Activated CD8-positive, alpha-beta T cell treated with anti-CD3 and anti-CD28 coated beads, Interleukin-2, amount 10 ng/mL, durations not matched to agents 7 days and 5 days (primary cell): ENCODE measurements around the gene CCNQ. TPM values are rescaled to one million over a fixed set of nuclear protein-coding genes. Genes with fewer than 3 reads are reported as not detected.

Experiments
- ATAC-seq: fragments of 150-1000 bp; cut with Tn5 transposase; one replicate; pipeline ENCODE4 v1.10.0; 2021; ENCODE audit warnings: moderate library complexity
- CTCF ChIA-PET: fragments of 350-600 bp; sonication (Branson Sonifier 250); formaldehyde crosslinking; loops from one replicate; lab custom pipeline; 2021; ENCODE audit warnings: antibody characterized with exemption; lab: Charles Lee
- POLR2A ChIA-PET: fragments of 350-600 bp; sonication (Branson Sonifier 250); formaldehyde crosslinking; loops from one replicate; lab custom pipeline; 2021; ENCODE audit warnings: antibody characterized with exemption; lab: Charles Lee
- DNase-seq: peaks from one replicate; pipeline ENCODE4 v3.0.0-alpha.2; 2020
- H3K27ac Mint-ChIP-seq: one replicate; pipeline ENCODE4 v1.8.0; 2021; ENCODE audit warnings: mild to moderate bottlenecking, mixed read lengths
- H3K27me3 Mint-ChIP-seq: one replicate; pipeline ENCODE4 v1.8.0; 2021; ENCODE audit warnings: low read depth, mixed read lengths
- H3K36me3 Mint-ChIP-seq: one replicate; pipeline ENCODE4 v1.8.0; 2021; ENCODE audit warnings: low read depth, mixed read lengths
- H3K4me1 Mint-ChIP-seq: one replicate; pipeline ENCODE4 v1.8.0; 2021; ENCODE audit warnings: low read depth, mixed read lengths
- H3K4me3 Mint-ChIP-seq: one replicate; pipeline ENCODE4 v1.8.0; 2021; ENCODE audit warnings: mild to moderate bottlenecking, mixed read lengths
- H3K9me3 Mint-ChIP-seq: one replicate; pipeline ENCODE4 v1.8.0; 2022; ENCODE audit warnings: mixed read lengths; ENCODE audit not compliant: insufficient read depth
- total RNA-seq, 2 experiments: library from RNA; stranded (reverse); gene quantifications; one replicate each; pipeline ENCODE4 v1.2.3, GENCODE V29; 2021

Gene CCNQ
- total RNA-seq, 2 experiments from 2014 or later, result 23.9 to 24.5 TPM

- ATAC-seq, result no peak
- H3K4me1 Mint-ChIP-seq, result peaks cover 8% of the 10 kb centered on the region
- H3K4me3 Mint-ChIP-seq, result no peak overlapping the region
- H3K27me3 Mint-ChIP-seq, result no peaks in the 10 kb centered on the region
- ChIA-PET CTCF (no interaction called here), POLR2A (no interaction called here)
- no peak for DNase-seq
- H3K36me3 Mint-ChIP-seq, result peaks cover 16% of the 10 kb centered on the region
- no peak overlapping the region for H3K27ac Mint-ChIP-seq
- no peaks in the 10 kb centered on the region for H3K9me3 Mint-ChIP-seq
These were observed 10.7 kb downstream of the CCNQ start for GRCh38 chrX:153588021-153588781.

- POLR2A ChIA-PET, result no interaction called here
- Mint-ChIP-seq H3K4me3 (no peak overlapping the region), H3K27me3 (no peaks in the 10 kb centered on the region), H3K27ac (no peak overlapping the region), H3K36me3 (peaks cover 10% of the 10 kb centered on the region), H3K4me1 (peaks cover 17% of the 10 kb centered on the region), H3K9me3 (no peaks in the 10 kb centered on the region)
- DNase-seq (no peak), ATAC-seq (no peak)
- CTCF ChIA-PET, result no interaction called here
These were observed 11.6 kb downstream of the CCNQ start for GRCh38 chrX:153587342-153587741.

DNA sequence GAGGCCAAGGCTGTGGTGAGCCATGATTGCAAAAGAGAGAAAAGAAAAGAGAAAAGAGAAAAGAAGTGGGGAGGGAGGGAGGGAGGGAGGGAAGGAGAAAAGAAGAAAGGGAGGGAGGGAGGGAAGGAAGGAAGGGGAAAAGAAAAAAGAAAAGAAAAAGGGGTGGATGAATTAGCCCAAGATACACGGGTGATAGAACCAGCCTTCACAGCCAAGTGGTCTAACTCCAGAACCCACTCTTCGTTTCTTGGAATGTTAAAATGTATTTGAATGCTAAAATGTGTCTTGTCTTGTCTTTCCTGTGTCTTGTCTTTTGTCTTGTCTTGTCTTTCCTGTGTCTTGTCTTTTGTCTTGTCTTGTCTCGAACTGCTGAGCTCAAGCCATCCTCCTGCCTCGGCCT is 13.1 kb downstream of the CCNQ start:
- peaks cover 17% of the 10 kb centered on the region for H3K4me1 Mint-ChIP-seq
- no peaks in the 10 kb centered on the region for H3K9me3 Mint-ChIP-seq
- H3K36me3 Mint-ChIP-seq, result peaks cover 7% of the 10 kb centered on the region
- ATAC-seq (no peak), DNase-seq (no peak)
- POLR2A ChIA-PET, result no interaction called here
- H3K4me3 Mint-ChIP-seq, result no peak overlapping the region
- no peak overlapping the region for H3K27ac Mint-ChIP-seq
- no peaks in the 10 kb centered on the region for H3K27me3 Mint-ChIP-seq
- CTCF ChIA-PET, result no interaction called here

DNA sequence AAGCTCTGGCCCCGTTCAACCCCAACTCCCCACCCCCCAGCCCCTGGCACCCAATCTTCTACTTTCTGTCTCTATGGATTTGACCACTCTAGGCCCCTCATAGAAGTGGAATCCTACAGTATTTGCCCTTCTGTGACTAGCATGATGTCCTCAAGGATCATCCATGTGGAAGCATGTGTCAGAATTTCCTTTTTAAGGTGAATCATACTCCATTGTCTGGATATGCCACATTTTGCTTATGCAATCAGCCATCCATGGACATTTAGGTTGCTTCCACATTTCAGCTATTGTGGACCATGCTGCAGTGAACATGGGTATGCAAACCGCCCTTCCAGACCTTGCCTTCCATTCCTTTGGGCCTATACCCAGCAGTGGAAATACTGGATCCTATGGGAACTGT is 15.5 kb downstream of the CCNQ start:
- Mint-ChIP-seq H3K9me3 (no peaks in the 10 kb centered on the region), H3K4me1 (peaks cover 19% of the 10 kb centered on the region), H3K27me3 (no peaks in the 10 kb centered on the region), H3K36me3 (peaks cover 7% of the 10 kb centered on the region), H3K4me3 (no peak overlapping the region), H3K27ac (no peak overlapping the region)
- DNase-seq, result no peak
- ChIA-PET POLR2A (no interaction called here), CTCF (interaction anchor here (1.0 kb wide), 2 partner anchors 9 to 29 kb away, joined by 4 to 5 read pairs; no protein-coding TSS in a partner anchor)
- no peak for ATAC-seq

DNA sequence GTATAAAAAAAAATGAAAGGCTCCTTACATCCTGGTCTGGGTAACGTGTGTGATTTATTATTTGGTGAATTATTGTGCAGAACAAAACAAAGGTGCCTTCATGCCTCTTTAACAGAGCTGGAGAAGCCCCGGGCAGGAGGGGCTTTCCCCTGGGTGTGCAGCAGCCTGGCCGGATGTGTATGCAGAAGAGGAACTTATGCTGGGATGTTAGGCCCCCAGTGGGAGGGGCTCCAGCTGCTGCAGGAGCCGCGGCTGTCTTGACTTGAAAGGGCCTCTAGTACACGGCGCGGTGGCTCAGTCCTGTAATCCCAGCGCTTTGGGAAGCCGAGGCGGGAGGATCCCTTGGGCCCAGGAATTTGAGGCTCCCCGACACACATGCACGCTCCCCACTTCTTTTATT is 16.0 kb downstream of the CCNQ start:
- CTCF ChIA-PET, result interaction anchor here (1.0 kb wide), 2 partner anchors 9 to 28 kb away, joined by 4 to 5 read pairs; no protein-coding TSS in a partner anchor
- ATAC-seq, result peak; percentile 98
- H3K9me3 Mint-ChIP-seq, result no peaks in the 10 kb centered on the region
- peak; percentile 71 for DNase-seq
- POLR2A ChIA-PET, result no interaction called here
- peaks cover 3% of the 10 kb centered on the region for H3K36me3 Mint-ChIP-seq
- peak overlapping the region; percentile 38 for H3K4me3 Mint-ChIP-seq
- H3K27me3 Mint-ChIP-seq, result no peaks in the 10 kb centered on the region
- no peak overlapping the region for H3K27ac Mint-ChIP-seq
- peaks cover 19% of the 10 kb centered on the region for H3K4me1 Mint-ChIP-seq

- no peaks in the 10 kb centered on the region for H3K36me3 Mint-ChIP-seq
- no peaks in the 10 kb centered on the region for H3K9me3 Mint-ChIP-seq
- peak; percentile 21 for DNase-seq
- POLR2A ChIA-PET, result no interaction called here
- H3K27ac Mint-ChIP-seq, result no peak overlapping the region
- no peaks in the 10 kb centered on the region for H3K27me3 Mint-ChIP-seq
- no peak for ATAC-seq
- peaks cover 19% of the 10 kb centered on the region for H3K4me1 Mint-ChIP-seq
- no peak overlapping the region for H3K4me3 Mint-ChIP-seq
- CTCF ChIA-PET, result interaction anchor here (0.8 kb wide), 1 partner anchor 28 kb away, joined by 3 read pairs; no protein-coding TSS in a partner anchor
These were observed 18.1 kb downstream of the CCNQ start for GRCh38 chrX:153580700-153581386.

- Mint-ChIP-seq H3K27me3 (no peaks in the 10 kb centered on the region), H3K4me3 (no peak overlapping the region), H3K9me3 (no peaks in the 10 kb centered on the region), H3K36me3 (no peaks in the 10 kb centered on the region), H3K27ac (no peak overlapping the region), H3K4me1 (peaks cover 18% of the 10 kb centered on the region)
- ATAC-seq (no peak), DNase-seq (no peak)
- ChIA-PET CTCF (no interaction called here), POLR2A (no interaction called here)
These were observed 20.1 kb downstream of the CCNQ start for GRCh38 chrX:153578889-153579288.

DNA sequence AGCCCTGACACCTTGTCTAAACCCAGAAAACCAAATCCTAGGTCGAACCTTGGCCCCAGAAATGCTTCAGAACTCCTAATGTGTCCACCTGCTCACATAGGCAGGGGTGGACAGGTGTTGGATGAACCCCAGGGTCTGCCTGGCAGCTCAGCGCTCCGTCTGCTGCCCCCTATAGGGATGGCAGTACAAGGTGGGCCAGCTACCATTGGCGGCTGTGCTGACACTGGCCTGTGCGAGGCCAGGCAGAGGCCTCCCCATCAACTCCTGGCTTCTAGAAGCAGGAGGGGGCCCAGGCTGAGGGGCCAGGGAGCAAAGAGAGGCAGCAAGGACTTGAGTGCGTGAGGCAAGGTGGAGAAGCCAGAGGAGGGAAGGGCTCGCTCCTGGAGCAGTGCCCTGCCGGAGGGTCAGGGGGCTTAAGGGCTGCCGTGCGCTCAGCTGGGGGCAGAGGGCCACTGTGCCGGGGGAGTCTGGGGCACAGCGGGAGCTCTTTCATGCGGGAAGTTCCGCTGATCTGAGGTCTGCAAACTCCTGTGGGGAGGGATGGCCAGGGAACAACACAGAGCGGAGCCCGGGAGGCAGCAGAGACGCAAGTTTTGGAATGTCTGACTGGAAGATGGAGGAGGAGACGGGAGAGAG is 20.6 kb downstream of the CCNQ start:
- no peak overlapping the region for H3K27ac Mint-ChIP-seq
- peaks cover 12% of the 10 kb centered on the region for H3K4me1 Mint-ChIP-seq
- H3K36me3 Mint-ChIP-seq, result no peaks in the 10 kb centered on the region
- H3K9me3 Mint-ChIP-seq, result no peaks in the 10 kb centered on the region
- POLR2A ChIA-PET, result no interaction called here
- H3K4me3 Mint-ChIP-seq, result no peak overlapping the region
- ATAC-seq (no peak), DNase-seq (no peak)
- CTCF ChIA-PET, result interaction anchor here (1.0 to 1.3 kb wide), 3 partner anchors 11 to 31 kb away, joined by 3 to 4 read pairs (median 3); no protein-coding TSS in a partner anchor
- H3K27me3 Mint-ChIP-seq, result no peaks in the 10 kb centered on the region

GRCh38 chrX:153576961-153577360 is 22.0 kb downstream of the CCNQ start:
- ChIA-PET POLR2A (no interaction called here), CTCF (interaction anchor here (1.3 kb wide), 1 partner anchor 9 kb away, joined by 3 read pairs; no protein-coding TSS in a partner anchor)

DNA sequence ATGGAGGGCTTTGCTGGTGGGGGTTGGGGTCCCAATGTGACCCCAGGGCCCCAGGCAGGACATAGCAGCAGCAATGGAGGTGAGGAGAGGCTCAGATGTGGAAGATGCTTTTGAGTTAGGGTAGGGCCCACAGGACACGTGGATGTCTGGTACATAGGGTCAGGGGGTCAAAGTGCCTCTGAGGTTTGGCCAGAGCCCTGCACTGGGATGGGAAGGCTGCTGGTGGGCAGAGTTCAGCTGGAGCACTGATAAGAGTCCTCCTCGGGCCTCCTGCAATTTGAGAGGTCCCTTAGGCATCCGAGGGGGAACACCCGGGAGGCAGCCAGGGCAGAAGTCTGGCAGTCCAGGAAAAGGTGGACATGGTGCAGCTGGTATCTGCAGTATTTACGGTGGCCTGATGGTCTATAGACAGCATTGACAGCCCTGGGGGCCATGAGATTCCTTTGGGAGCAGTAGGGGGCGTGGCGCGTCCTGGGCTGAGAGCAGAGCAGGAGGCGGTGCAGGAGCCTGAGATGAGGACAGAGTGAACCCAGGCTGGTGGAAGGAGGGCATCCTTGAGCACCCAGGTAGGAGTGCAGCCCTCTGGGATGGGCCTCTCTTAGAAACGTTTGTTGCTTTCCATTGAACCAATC is 22.6 kb downstream of the CCNQ start:
- H3K9me3 Mint-ChIP-seq, result no peaks in the 10 kb centered on the region
- no peak overlapping the region for H3K4me3 Mint-ChIP-seq
- H3K4me1 Mint-ChIP-seq, result peaks cover 4% of the 10 kb centered on the region
- POLR2A ChIA-PET, result no interaction called here
- H3K27ac Mint-ChIP-seq, result no peak overlapping the region
- H3K27me3 Mint-ChIP-seq, result no peaks in the 10 kb centered on the region
- no peak for DNase-seq
- no peak for ATAC-seq
- CTCF ChIA-PET, result no interaction called here
- no peaks in the 10 kb centered on the region for H3K36me3 Mint-ChIP-seq

More at GRCh38 chrX:153576961-153577360, 22.0 kb downstream of the CCNQ start:
- ATAC-seq, result no peak
- no peak for DNase-seq
- peaks cover 2% of the 10 kb centered on the region for H3K4me1 Mint-ChIP-seq
- H3K9me3 Mint-ChIP-seq, result no peaks in the 10 kb centered on the region
- H3K27ac Mint-ChIP-seq, result no peak overlapping the region
- no peak overlapping the region for H3K4me3 Mint-ChIP-seq
- no peaks in the 10 kb centered on the region for H3K27me3 Mint-ChIP-seq
- H3K36me3 Mint-ChIP-seq, result no peaks in the 10 kb centered on the region

DNA sequence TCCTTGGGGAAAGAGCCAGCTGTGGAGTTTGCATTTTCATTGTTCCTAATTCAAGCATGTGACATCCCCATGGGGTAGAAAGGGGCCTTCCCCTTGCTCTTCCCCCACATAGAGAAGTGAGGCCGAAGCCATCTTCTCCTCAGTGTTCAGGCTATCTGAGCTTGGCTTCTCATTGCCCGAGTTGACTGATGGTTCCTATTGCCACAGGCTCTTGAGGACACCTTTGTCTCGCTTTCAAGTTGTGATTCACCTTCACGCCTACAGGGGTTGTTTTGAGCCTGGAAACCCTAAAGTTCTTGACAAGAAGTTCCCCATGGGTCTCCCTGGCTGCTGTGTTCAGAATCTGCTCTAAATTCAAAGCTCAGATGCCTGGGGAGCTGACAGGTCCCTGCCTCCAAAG is 25.0 kb downstream of the CCNQ start:
- no peaks in the 10 kb centered on the region for H3K9me3 Mint-ChIP-seq
- no peak overlapping the region for H3K4me3 Mint-ChIP-seq
- POLR2A ChIA-PET, result no interaction called here
- no peaks in the 10 kb centered on the region for H3K27me3 Mint-ChIP-seq
- peaks cover 9% of the 10 kb centered on the region for H3K4me1 Mint-ChIP-seq
- no peaks in the 10 kb centered on the region for H3K36me3 Mint-ChIP-seq
- no peak for DNase-seq
- H3K27ac Mint-ChIP-seq, result no peak overlapping the region
- CTCF ChIA-PET, result interaction anchor here (0.9 to 1.4 kb wide), 3 partner anchors 9 to 94 kb away, joined by 3 to 5 read pairs (median 4); no protein-coding TSS in a partner anchor
- ATAC-seq, result no peak
